ENCODE measurements around the gene HSPA12A. TPM values are rescaled to one million over a fixed set of nuclear protein-coding genes. Genes with fewer than 3 reads are reported as not detected.

HSPA12A gene
- total RNA-seq, 1 donor from 2014 or later: 3.9 TPM

DNA sequence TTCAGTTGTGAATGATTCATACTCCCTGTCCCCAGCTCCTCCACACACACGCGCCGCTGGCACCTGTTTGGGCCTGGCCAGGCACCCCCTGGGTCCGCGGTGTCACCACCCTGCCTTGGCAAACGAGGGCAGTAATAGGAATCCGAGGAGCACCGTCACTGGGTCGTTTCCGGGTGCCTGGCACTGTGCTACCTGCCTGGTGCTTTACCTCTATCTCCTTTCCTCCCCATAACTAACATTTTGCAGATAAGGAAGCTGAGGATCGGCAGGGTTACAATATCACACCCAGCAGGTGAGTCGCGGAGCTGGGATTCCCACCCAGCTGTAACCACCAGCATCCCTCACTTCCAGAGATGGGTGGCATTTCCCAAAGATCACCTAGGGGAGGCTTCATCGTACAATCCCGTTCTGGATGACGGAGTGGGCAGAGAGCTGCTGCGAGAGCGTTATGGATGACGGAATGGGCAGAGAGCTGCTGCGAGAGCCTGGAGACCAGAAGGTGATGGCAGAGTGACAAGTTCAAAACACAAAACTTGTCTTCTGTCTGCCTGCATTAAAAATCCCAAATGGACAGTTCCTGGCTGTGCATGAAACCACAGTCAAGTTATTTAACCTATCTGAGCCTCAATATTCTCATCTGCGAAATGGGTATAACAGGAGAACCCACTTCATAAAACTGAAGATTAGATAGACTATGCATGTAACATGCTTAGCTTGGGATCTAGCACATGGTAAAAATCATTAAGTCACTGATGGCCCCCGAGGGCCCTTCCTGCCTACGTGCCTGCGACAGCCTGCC lies 1.1 kb upstream of the HSPA12A start:
- ATAC-seq: no peak

- ATAC-seq: no peak
Observed at GRCh38 chr10:116741391-116742351, 695 bp downstream of the HSPA12A start.

DNA sequence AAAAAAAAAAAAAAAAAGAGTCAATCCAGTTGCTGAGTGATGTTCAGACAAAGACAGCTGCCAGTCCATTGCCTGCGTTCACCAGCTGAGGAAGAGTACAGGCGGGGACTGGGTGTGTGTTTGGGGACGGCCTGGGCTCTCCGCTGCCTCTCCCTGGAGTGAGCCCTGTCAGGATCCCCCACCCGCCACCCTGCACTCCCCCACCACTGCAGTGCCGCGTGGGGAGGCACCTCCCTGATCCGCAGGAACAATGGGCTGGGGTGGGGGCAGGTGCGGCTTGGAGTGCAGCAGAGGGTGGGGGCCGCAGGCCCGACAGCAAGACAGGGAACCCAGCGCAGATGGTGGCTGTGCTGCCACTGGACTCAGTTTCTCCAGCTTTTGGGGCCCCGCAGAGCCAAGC lies 1.4 kb downstream of the HSPA12A start:
- ATAC-seq: no peak

GRCh38 chr10:116738339-116738738 lies 4.0 kb downstream of the HSPA12A start:
- ATAC-seq: no peak

DNA sequence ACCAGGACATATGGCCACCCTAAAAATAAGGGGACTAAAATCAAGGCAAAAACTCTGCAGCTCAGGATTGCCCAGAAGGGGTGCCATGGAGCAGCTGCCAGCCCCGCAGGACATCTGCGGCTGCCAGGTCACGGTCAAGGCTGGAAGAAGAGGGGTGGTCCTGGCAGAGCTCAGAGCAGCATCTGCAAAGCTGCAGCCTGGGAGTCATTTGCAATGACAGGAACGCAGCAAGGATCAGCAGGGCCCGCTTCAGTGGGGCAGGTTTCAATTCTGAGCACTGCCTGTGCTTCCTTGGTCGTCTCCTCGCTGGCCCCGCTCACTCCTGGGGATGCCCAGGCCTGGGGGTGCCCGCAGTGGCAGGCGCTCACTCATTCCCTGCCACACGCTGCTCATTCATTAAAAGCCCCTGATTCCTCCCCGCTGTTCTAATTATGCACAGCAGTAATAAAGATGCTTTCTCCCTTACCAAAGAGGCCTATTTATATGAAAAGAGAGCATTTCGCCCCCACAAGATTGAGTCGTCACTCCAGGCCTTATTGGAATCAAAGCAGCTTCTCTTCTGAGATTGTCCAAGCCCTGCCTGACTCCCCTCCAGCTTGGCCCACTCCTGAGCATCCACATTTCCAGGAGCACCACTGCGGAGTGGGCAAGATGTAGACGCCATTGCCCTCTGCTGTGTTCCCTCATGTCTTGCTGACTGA lies 4.6 kb downstream of the HSPA12A start:
- ATAC-seq: no peak

GRCh38 chr10:116733566-116733965 lies 8.8 kb downstream of the HSPA12A start:
- no peak for ATAC-seq

GRCh38 chr10:116732573-116732972 lies 9.8 kb downstream of the HSPA12A start:
- no peak for ATAC-seq

- no peak for ATAC-seq
Observed at GRCh38 chr10:116730464-116731260, 11.7 kb downstream of the HSPA12A start.

DNA sequence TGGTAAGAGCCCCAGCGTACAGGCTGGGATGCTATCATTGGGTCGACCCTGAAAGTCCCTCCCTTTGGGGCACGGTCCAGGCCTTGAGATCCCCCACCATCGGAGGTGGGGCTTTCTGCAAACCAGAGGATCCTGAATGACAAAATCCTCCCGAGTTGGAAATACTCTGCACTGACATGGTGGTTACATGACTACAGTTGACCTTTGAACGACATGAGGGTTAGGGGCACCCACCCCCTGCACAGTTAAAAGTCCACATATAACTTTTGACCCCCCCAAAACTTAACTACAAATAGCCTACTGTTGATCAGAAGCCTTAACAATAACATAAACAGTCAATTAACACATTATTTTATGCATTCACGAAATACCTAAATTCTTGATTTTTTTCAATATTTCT lies 13.1 kb downstream of the HSPA12A start:
- ATAC-seq: no peak

GRCh38 chr10:116728526-116729096 lies 13.8 kb downstream of the HSPA12A start:
- no peak for ATAC-seq

GRCh38 chr10:116723428-116724281 lies 18.7 kb downstream of the HSPA12A start:
- no peak for ATAC-seq

- no peak for ATAC-seq
Observed at GRCh38 chr10:116722736-116723427, 19.5 kb downstream of the HSPA12A start.

GRCh38 chr10:116721547-116722392 lies 20.6 kb downstream of the HSPA12A start:
- ATAC-seq: no peak

DNA sequence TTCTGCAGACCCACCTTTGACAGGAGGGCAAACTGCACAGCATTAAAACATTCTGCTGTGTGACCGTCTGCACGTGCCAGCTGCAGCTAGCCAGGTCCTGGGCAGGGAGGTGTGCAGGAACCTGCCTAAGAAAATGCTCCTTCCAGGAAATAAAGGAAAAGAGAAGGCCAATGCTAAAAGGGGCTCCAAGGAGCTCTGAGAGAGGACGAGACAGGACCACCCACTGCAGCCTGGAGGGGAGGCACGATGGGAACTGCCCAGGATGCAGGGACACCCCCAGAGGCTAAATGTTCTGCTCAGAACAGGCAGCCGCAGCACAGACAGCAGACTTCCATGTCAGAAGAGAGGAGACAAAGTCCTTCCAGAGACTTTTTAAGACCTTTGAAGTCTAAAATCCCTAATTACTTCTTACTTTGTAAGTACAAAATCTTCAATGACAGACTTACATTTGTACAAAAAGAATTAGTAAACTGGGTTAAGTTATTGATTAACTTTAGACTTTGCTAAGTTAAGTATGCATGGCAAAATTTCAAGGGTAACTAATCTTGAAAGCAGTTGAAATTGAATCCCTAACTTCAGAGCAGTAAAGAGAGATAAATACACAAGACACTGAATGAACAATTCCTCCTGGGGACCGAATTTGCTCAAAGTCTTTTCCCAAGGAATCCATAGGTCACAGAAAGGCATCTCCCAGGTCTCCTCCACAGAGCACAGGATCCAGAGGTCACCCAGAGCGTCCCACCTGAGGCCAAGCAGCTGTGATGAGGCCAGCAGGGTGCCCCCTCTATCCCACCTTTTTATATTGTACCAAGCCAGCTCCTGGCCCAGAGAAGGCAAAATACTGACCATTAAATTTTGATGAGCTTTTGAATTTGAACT lies 21.5 kb downstream of the HSPA12A start:
- no peak for ATAC-seq

- no peak for ATAC-seq
Observed at GRCh38 chr10:116720241-116720643, 22.1 kb downstream of the HSPA12A start.

DNA sequence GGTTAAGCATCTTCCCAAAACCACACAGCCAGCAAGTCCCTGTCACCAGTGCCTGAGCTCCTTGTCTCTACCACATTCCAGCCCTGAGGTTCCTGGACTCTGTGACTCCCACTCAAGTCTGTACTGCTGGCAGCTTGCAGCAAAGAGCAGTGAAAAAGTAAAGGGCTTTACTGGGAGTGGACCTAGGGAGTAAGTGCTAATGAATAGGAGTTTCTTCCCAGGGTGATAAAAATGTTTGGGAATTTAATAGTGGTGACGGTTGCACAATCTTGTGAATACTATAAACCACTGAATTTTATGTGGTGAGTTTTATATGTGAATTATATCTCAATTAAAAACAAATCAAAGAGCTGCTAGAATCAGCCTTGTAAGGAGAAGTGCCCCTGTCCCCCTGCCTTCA lies 22.6 kb downstream of the HSPA12A start:
- no peak for ATAC-seq

DNA sequence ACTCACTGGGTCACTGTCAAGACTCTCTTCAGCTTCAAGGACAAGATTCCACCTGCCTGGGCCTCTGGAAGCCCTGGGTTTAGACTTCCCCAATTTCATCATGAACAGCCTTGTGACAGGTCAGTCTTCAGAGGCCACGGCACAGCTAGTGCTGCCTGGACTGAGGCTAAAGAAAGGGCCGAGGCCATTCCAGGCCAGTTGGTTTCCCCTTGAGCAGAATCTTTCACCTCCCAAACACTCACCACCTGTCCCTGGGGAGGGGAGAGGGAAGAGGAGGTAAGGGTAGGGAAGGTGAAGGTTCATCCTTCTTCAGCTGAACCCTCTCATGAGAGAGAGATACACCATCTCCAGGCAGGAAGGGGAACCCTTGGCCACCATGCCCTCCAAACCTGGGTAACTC lies 24.3 kb downstream of the HSPA12A start:
- ATAC-seq: no peak

DNA sequence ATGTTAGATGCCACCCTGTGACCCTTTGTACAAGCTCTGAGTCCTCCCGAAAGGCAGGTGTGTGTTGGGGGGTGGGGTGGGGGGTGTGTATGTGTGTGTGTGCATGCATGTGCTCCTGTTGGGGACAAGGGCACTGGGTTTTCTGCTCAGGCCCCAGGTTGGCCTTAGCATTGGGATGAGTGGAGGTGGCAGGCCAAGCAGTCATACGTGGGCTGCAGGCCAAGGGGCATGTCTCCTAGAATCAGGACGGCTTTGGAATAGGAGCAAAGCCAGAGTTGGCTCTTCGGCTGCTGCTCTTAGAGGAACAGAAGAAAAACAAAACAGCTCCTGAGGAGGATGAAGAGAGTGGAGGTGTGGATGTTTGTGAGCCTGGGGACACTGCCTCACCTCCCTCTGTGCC lies 26.0 kb downstream of the HSPA12A start:
- ATAC-seq: no peak
